Lower leg skin (tissue), 3 donors: ENCODE measurements around the gene EML4.

Experiments used
- POLR2A ChIP-seq, 2 donors: fragments of 450-650 bp; IDR thresholded peaks; one replicate each; pipeline ENCODE4 v1.6.1; 2016 to 2017; ENCODE audit warnings: antibody characterized with exemption in 2 of 2, mild to moderate bottlenecking in 1 of 2, moderate library complexity in 1 of 2
- TF ChIP-seq, protein P1 (sequence below), 3 donors: fragments of 450-650 bp; IDR thresholded peaks; one replicate each; pipeline ENCODE4 v1.5.1; 2016; ENCODE audit warnings: antibody characterized with exemption in 3 of 3, mild to moderate bottlenecking in 3 of 3, moderate library complexity in 2 of 3

DNA sequence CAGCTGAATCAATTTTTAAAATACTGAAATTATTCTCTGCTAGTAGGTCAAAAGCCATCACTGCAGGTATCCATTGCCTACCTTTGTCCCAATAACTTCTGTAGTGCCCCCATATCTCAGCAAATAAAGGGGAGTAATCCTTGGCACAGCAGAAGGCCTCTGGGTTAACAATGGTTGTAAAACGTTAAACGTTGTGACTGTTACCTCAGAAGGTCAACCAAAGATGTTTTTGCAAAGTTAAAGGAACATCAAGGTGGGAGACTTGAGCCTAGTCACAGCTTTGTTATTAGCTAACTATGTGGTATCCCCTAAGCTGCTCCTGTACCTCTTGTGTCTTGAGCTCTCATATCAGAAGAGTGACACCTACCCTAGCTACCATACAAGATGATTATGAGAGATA is 131.4 kb downstream of the EML4 start:
- TF ChIP-seq, protein P1, sequence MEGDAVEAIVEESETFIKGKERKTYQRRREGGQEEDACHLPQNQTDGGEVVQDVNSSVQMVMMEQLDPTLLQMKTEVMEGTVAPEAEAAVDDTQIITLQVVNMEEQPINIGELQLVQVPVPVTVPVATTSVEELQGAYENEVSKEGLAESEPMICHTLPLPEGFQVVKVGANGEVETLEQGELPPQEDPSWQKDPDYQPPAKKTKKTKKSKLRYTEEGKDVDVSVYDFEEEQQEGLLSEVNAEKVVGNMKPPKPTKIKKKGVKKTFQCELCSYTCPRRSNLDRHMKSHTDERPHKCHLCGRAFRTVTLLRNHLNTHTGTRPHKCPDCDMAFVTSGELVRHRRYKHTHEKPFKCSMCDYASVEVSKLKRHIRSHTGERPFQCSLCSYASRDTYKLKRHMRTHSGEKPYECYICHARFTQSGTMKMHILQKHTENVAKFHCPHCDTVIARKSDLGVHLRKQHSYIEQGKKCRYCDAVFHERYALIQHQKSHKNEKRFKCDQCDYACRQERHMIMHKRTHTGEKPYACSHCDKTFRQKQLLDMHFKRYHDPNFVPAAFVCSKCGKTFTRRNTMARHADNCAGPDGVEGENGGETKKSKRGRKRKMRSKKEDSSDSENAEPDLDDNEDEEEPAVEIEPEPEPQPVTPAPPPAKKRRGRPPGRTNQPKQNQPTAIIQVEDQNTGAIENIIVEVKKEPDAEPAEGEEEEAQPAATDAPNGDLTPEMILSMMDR (IDR thresholded peaks at IDR 0.05) = no peak
- no peak for TF ChIP-seq POLR2A (IDR thresholded peaks at IDR 0.05)
